Mesangial cell (primary cell): ENCODE data around the gene HBA1. TPM values are rescaled to one million over a fixed set of nuclear protein-coding genes. Genes with fewer than 3 reads are reported as not detected.

Source experiments
- total RNA-seq: library from RNA; depleted of rRNA; stranded (reverse); fragments of >200 nt; gene quantifications from 2 replicates; pipeline ENCODE4 v1.2.3, GENCODE V29; 2015

HBA1 gene
- total RNA-seq = not detected in 2 replicates

GRCh38 chr16:176477-177382 is at the start of gene HBA1:
TSS of gene HBA1 (plus strand) at chr16:176680. CDS start at chr16:176717, 37 bp downstream.

DNA sequence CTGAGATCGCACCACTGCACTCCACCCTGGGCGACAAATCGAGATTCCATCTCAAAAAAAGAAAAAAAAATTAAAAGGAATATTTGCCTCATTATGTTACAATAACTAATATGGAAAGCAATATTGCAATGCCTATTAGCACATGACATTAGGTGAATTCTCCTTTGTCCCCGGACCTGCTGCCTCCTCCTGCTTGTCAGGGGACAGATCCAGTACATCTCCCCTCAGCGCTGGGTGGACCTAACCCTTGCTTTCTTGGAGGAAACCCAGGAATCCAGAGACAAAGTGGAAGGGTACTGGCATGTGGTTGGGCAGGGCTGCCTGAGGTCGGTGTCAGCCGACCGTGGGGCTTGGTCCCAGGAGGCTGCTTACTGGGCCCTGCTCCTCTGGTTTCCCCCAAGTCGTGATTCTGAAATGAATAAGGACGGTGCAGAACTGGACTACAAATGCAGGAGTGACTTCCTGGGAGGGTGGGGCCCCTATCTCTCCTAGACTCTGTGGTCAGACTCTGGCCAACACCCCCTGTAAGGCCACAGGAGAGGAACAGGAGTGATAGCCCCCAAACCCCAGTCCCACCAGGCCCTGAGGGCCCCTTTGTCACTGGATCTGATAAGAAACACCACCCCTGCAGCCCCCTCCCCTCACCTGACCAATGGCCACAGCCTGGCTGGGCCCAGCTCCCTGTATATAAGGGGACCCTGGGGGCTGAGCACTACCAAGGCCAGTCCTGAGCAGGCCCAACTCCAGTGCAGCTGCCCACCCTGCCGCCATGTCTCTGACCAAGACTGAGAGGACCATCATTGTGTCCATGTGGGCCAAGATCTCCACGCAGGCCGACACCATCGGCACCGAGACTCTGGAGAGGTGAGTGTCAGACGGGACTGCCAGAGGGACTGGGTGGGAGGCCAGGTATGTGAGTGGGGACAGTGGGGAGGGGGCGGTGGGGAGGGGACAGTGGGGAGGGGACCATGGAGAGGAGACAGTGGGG is 24.0 kb upstream of the HBA1 start, which contains the start of gene HBZ:
Gene HBZ (plus strand): TSS at position 504 of the 988 bp plus-strand sequence. CDS start 266 bp downstream, at position 770.

DNA sequence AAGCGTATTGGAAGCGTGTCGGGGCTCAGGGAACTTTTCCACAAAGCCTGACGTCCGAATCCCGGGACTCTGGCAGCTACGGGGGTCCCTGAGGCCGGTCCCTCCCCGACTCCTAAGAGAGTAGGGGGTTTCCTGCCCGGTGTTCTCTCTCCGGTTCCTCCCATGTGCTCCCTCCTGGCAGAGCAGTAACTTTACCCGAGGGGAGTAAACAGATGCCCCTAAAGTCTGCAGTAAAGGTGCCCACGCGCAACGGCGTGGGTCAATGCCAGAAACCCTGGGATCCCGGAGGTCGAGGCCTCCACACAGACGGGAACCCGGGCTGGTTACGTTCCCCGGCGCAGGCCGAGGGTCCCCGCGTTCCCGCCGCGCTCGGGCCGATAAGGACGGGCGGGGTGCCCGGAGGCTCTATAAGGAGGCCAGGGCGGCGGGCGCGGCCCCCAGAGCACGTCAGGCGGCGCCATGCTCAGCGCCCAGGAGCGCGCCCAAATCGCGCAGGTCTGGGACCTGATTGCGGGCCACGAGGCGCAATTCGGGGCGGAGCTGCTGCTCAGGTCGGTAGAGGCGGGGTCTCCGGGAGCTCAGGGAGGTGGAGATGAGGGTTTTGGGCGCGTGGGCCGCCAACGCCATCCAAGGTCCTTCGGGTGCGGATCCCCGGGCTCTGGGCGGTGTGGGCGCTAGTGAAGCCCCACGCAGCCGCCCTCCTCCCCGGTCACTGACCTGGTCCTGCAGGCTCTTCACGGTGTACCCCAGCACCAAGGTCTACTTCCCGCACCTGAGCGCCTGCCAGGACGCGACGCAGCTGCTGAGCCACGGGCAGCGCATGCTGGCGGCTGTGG is 10.7 kb upstream of the HBA1 start, which contains the start of gene HBM:
Gene HBM (plus strand): TSS at position 440 of the 836 bp plus-strand sequence. CDS start 20 bp downstream, at position 460.

GRCh38 chr16:172374-172941 is 4.0 kb upstream of the HBA1 start, which contains the start of gene HBA2:
TSS of gene HBA2 (plus strand) at chr16:172876. CDS start at chr16:172913, 37 bp downstream.

DNA sequence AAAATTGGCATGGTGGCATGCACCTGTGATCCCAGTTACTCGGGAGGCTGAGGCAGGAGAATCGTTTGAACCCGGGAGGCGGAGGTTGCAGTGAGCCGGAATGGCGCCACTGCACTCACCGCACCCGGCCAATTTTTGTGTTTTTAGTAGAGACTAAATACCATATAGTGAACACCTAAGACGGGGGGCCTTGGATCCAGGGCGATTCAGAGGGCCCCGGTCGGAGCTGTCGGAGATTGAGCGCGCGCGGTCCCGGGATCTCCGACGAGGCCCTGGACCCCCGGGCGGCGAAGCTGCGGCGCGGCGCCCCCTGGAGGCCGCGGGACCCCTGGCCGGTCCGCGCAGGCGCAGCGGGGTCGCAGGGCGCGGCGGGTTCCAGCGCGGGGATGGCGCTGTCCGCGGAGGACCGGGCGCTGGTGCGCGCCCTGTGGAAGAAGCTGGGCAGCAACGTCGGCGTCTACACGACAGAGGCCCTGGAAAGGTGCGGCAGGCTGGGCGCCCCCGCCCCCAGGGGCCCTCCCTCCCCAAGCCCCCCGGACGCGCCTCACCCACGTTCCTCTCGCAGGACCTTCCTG is 3.7 kb downstream of the HBA1 start, which contains the start of gene HBQ1:
Gene HBQ1 (plus strand): TSS at position 359 of the 575 bp plus-strand sequence. CDS start 28 bp downstream, at position 387.

Other genes with a start within 250 kb of the HBA1 start
- 3.4 and 10.8 TPM in 2 replicates for gene POLR3K, start 123.1 kb upstream of the HBA1 start, total RNA-seq
- 18.3 and 41.2 TPM in 2 replicates for gene SNRNP25, start 122.9 kb upstream of the HBA1 start, total RNA-seq
- 25.6 and 81.1 TPM in 2 replicates for gene RHBDF1, start 104.0 kb upstream of the HBA1 start, total RNA-seq
- 198 and 363 TPM in 2 replicates for gene MPG, start 98.5 kb upstream of the HBA1 start, total RNA-seq
- 28.0 and 51.8 TPM in 2 replicates for gene NPRL3, start 38.0 kb upstream of the HBA1 start, total RNA-seq
- not detected in 2 replicates for gene HBZ, start 24.0 kb upstream of the HBA1 start, total RNA-seq
- gene HBM, start 10.7 kb upstream of the HBA1 start, total RNA-seq = not detected in 2 replicates
- gene HBA2, start 3.8 kb upstream of the HBA1 start, total RNA-seq = not detected in 2 replicates
- 4.9 TPM in 1 of 2 replicates, not detected in the other for gene HBQ1, start 3.8 kb downstream of the HBA1 start, total RNA-seq
- gene LUC7L, start 52.8 kb downstream of the HBA1 start, total RNA-seq = 24.8 and 34.2 TPM in 2 replicates
- 77.1 and 163 TPM in 2 replicates for gene FAM234A, start 58.1 kb downstream of the HBA1 start, total RNA-seq
- gene RGS11, start 99.3 kb downstream of the HBA1 start, total RNA-seq = 0.33 and 5.2 TPM in 2 replicates
- gene ARHGDIG, start 103.9 kb downstream of the HBA1 start, total RNA-seq = 0.33 and 0.89 TPM in 2 replicates
- 0.25 TPM in 1 of 2 replicates, not detected in the other for gene PDIA2, start 106.5 kb downstream of the HBA1 start, total RNA-seq
- 23.5 and 27.3 TPM in 2 replicates for gene AXIN1, start 176.0 kb downstream of the HBA1 start, total RNA-seq
- gene MRPL28, start 193.9 kb downstream of the HBA1 start, total RNA-seq = 173 and 194 TPM in 2 replicates
- gene PGAP6, start 205.3 kb downstream of the HBA1 start, total RNA-seq = 67.5 and 116 TPM in 2 replicates
- 138 and 142 TPM in 2 replicates for gene NME4, start 220.5 kb downstream of the HBA1 start, total RNA-seq
- 23.1 and 55.1 TPM in 2 replicates for gene DECR2, start 225.2 kb downstream of the HBA1 start, total RNA-seq
- 23.1 and 40.3 TPM in 2 replicates for gene RAB11FIP3, start 249.0 kb downstream of the HBA1 start, total RNA-seq